Measurements from ENCODE around the gene CPLX4.
A peak's percentile ranks its signal among the peaks of the same experiment; 100 is the strongest.

Gene CPLX4

DNA sequence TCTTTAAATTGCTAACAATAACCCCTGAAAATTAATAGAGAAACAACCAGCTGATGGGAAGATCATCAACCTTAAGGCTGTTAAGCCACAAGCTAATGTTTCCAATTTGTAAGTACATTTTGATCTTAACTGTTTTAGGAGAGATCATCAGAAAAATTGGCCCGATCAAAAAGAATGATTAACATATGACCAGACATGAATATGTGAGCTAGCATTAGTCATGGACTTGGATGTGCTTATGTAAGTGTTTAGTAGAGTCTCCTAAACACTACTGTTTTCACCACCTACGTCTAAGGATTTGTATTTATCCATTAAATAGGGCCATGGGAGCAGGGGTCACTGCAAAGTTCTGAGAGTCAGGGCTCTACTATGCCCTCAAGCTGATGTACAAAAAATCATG, 36.3 kb upstream of the CPLX4 start:
- no peak overlapping the region for H3K4me3 ChIP-seq (ENCODE audit: low read depth, low read length)
- TF ChIP-seq, protein P1, sequence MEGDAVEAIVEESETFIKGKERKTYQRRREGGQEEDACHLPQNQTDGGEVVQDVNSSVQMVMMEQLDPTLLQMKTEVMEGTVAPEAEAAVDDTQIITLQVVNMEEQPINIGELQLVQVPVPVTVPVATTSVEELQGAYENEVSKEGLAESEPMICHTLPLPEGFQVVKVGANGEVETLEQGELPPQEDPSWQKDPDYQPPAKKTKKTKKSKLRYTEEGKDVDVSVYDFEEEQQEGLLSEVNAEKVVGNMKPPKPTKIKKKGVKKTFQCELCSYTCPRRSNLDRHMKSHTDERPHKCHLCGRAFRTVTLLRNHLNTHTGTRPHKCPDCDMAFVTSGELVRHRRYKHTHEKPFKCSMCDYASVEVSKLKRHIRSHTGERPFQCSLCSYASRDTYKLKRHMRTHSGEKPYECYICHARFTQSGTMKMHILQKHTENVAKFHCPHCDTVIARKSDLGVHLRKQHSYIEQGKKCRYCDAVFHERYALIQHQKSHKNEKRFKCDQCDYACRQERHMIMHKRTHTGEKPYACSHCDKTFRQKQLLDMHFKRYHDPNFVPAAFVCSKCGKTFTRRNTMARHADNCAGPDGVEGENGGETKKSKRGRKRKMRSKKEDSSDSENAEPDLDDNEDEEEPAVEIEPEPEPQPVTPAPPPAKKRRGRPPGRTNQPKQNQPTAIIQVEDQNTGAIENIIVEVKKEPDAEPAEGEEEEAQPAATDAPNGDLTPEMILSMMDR (conservative IDR thresholded peaks at IDR 0.05; ENCODE audit: low read depth, low read length): no peak

DNA sequence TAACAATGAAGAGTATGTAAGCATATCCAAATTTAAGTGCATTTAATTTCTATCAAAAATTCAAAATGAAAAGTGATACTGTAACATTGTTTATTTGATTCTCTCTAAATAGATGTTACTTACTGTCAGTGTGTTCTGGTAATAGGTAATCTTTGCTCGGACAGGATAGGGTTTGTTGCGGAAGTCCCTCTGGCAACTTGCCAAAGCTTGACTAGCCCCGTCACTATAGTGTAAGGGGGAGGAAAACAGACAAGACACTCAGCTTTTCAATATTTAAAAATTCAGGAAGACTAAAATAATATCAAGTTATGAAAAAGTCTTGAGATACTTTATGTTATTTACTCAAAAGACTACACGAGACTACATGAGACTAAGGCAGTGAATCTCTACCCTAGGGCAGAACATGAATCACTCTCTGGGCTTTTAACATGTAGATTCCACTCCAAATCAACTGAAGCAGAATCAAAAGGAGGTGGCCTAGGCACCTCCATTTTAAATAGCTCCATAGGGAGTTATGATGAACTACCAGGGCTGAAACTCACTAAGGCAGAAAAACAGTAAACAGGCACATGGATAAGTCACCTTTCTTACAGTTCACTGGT, 34.7 kb upstream of the CPLX4 start:
- peak; percentile 18 for DNase-seq (ENCODE audit: low read depth)
- no peak overlapping the region for H3K4me3 ChIP-seq (ENCODE audit: low read depth, low read length)
- TF ChIP-seq, protein P1 (conservative IDR thresholded peaks at IDR 0.05; ENCODE audit: low read depth, low read length): no peak

More for the DNA sequence above, 36.3 kb upstream of the CPLX4 start:
- no peak for DNase-seq (ENCODE audit: low read depth)

DNA sequence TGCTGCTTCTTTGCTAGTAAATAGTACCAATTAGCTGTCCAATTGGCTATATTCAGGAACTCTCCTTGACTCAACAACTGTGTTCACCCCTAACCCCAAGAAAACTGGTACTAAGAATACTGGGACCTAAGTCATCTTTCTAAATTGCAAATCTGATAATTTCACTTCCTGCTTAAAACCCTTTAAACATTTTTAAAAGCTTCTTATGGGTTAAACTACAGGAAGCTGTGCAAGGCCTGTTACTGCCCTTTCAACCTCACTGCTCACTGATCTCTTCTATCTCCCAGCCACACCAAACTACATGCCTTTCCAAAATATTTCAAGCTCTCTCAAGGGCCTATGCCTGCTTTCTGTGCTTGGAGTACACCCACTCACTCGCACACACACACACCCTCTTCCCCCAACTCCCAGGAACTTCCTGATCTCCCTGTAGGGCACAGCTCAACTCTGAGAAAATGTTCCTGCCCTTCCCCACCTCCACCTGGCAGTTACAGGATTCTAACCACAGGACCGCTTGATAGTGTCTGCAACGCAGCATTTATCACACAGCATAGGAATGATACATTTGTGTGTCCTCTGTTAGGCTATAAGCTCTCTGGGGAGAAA, 33.9 kb upstream of the CPLX4 start:
- DNase-seq (ENCODE audit: low read depth): no peak
- TF ChIP-seq, protein P1 (conservative IDR thresholded peaks at IDR 0.05; ENCODE audit: low read depth, low read length): no peak
- no peak overlapping the region for H3K4me3 ChIP-seq (ENCODE audit: low read depth, low read length)

DNA sequence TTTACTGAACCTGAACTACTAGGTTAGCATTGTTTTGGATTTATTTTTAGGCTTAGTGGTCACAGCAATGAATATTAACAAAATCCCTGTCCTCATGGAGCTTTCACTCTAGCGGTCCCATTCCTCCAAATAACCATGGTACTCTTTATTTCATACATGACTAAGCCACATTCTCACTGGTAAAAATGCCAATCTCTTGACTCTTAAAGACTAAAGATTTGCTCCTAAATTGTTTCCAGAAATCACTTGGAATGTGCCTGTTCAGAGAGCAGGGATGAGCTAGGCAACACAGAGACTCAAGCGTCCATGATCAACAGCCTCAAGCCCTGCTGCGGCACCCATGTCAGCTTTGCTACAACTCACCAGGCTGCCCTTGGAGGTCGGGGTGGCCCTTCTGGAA, 27.1 kb upstream of the CPLX4 start:
- TF ChIP-seq, protein P1 (conservative IDR thresholded peaks at IDR 0.05; ENCODE audit: low read depth, low read length): no peak
- H3K4me3 ChIP-seq (ENCODE audit: low read depth, low read length): no peak overlapping the region
- DNase-seq (ENCODE audit: low read depth): no peak

DNA sequence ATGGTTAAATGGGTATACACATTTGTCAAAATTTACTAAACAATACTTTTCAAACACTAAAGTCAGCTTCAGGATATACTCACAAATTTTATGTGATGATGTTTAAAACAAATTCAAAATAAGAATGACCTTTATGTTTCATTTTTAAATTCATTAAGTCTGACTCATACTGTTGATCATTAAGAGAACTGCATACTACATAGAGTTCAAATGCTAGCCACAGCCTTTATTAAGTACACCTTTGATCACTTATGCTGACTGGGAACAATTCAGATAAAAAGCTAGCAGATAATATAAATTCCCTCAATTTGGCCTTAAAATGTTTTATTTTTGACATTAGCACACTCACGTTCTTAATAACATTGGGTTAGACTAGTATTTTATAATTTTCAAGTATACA, 26.5 kb upstream of the CPLX4 start:
- no peak for DNase-seq (ENCODE audit: low read depth)
- TF ChIP-seq, protein P1 (conservative IDR thresholded peaks at IDR 0.05; ENCODE audit: low read depth, low read length): no peak
- no peak overlapping the region for H3K4me3 ChIP-seq (ENCODE audit: low read depth, low read length)

DNA sequence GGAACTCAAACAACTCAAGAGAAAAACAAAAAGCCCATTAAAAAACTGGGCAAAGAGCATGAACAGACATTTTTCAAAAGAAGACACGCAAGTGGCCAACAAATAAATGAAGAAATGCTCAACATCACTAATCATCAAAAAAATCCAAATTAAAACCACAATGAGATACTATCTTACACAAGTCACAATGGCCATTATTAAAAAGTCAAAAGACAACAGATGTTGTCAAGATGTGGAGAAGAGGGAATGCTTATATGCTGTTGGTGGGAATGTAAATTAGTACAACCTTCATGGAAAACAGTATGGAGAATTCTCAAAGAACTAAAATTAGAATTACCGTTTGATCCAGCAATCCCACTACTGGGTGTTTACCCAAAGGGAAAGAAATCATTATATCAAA, 25.5 kb upstream of the CPLX4 start:
- DNase-seq (ENCODE audit: low read depth): no peak
- TF ChIP-seq, protein P1 (conservative IDR thresholded peaks at IDR 0.05; ENCODE audit: low read depth, low read length): no peak
- H3K4me3 ChIP-seq (ENCODE audit: low read depth, low read length): no peak overlapping the region

DNA sequence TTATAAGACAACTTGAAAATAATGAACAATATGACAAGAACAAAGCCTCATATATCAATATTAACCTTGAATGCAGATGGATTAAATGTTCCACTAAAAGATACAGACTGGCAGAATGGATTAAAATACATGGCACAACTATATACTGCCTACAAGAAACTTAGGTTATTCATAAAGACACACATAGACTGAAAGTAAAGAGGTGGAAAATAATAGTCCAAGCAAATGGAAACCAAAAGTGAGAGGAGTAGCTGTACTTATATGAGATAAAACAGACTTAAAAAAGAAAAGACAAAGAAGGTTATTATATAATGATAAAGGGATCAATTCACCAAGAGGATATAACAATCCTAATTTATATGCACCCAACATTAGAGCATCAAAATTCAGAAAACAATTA, 22.4 kb upstream of the CPLX4 start:
- no peak for DNase-seq (ENCODE audit: low read depth)
- TF ChIP-seq, protein P1 (conservative IDR thresholded peaks at IDR 0.05; ENCODE audit: low read depth, low read length): no peak
- H3K4me3 ChIP-seq (ENCODE audit: low read depth, low read length): no peak overlapping the region

Data from choroid plexus epithelial cell (primary cell).